HEK293T (cell line): ENCODE results near the gene MAGI2.

Experiments
- FOXK2 ChIP-seq: fragments of 450-650 bp; IDR thresholded peaks from 2 replicates; pipeline ENCODE4 v1.6.1; 2016; ENCODE audit warnings: mild to moderate bottlenecking
- FOXM1 ChIP-seq: fragments of 450-650 bp; IDR thresholded peaks from 2 replicates; pipeline ENCODE4 v1.6.1; 2017; ENCODE audit warnings: mild to moderate bottlenecking, borderline replicate concordance

- TF ChIP-seq FOXM1 = no peak
- no peak for TF ChIP-seq FOXK2
Measured at GRCh38 chr7:78402096-78402495, 1051.4 kb downstream of the MAGI2 start.
